GM19468 (cell line): ENCODE data around the gene EFCAB7.

Experiments
- ATAC-seq: cut with Tn5 transposase; IDR thresholded peaks from one replicate; pipeline ENCODE4 v1.9.1; 2021; ENCODE audit warnings: mild to moderate bottlenecking, moderate library complexity, moderate number of reproducible peaks; ENCODE audit not compliant: unreplicated experiment; ENCODE audit errors: extremely low read depth

Gene EFCAB7

GRCh38 chr1:63522891-63523728, at the start of gene EFCAB7, which contains the start of gene ITGB3BP:
Gene EFCAB7, plus strand, starts transcription at chr1:63523525. Its CDS starts 2,048 bp downstream, at chr1:63525573.
Gene ITGB3BP, minus strand, starts transcription at chr1:63523225. Its CDS starts 92 bp downstream, at chr1:63523133.
- peak; percentile 71 for ATAC-seq

- no peak for ATAC-seq
These were observed 47.6 kb upstream of the EFCAB7 start for GRCh38 chr1:63475761-63476160.

- no peak for ATAC-seq
These were observed 43.3 kb upstream of the EFCAB7 start for GRCh38 chr1:63480057-63480456.

GRCh38 chr1:63486629-63487028, 36.7 kb upstream of the EFCAB7 start:
- ATAC-seq: no peak

GRCh38 chr1:63487336-63488065, 35.8 kb upstream of the EFCAB7 start:
- ATAC-seq: no peak

GRCh38 chr1:63497577-63497976, 25.7 kb upstream of the EFCAB7 start:
- no peak for ATAC-seq

GRCh38 chr1:63498106-63498505, 25.2 kb upstream of the EFCAB7 start:
- no peak for ATAC-seq

DNA sequence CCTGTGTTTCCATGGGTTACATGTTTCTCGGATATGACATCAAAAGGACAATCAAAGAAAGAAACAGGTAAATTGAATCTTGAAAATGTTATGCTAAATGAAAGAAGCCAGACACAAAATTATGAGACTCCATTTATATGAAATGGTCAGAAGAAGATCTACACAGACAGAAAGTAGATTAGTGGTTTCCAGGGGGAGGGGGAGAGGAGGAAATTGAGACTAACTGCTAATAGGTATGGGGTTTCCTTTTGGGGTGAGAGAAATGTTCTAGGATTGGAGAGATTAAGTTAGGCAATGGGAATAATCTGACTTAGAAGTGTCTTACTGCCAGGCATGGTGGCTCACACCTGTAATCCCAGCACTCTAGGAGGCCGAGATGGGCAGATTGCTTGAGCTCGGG, 22.1 kb upstream of the EFCAB7 start:
- ATAC-seq: no peak

DNA sequence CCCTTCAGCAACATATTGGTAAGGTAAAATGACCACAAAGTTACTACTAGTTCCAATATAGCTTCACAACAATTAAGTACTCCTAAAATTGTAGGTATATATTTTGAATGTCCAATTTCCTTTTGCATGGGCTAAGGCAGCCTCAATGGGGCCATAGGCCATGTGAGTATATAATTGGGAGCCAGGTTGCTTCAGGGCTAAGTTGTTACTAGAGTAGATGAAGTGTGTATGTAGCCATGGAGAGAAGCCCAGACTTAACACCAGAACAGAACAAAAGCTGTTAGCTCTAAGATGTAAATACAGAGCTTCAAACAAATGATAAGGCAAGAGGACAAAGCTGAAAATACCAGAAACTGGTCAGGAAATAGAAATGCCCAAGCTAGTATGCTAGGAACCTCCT, 16.5 kb upstream of the EFCAB7 start:
- ATAC-seq: no peak

DNA sequence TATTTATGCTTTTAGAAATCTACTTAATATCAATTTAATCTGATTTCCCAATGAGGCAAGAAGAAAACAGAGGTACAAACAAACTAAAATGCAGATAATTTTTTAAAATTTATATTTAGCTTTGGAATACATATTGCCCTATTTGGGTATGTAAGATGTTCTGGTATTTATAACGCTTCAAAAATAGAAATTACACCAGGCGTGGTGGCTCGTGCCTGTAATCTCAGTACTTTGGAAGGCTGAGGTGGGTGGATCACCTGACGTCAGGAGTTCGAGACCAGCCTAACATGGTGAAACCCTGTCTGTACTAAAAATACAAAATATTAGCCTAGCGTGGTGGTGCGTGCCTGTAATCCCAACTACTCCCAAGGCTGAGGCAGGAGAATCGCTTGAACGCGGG, 13.6 kb upstream of the EFCAB7 start:
- no peak for ATAC-seq

GRCh38 chr1:63512584-63512983, 10.7 kb upstream of the EFCAB7 start:
- ATAC-seq: no peak

GRCh38 chr1:63516629-63517028, 6.7 kb upstream of the EFCAB7 start:
- ATAC-seq: no peak

DNA sequence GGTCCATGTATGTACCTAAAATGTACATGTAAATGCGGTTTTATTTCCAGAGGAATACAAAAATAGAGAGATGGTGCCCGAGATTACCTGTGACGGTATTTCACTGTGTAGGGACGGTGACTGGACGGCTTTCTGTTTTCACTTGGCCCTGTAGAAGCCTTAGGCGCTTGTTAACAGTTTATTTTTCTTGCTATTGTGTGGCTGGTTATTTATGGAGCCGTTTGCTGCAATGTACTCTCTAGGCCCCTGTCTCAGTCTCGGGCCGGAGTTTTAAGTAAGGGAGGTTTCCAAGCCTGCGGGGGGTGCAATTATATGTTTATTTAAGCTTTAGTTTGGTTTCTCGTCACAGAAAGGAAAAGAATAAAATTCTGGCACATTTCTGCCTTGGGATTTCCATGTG, 413 bp downstream of the EFCAB7 start:
- no peak for ATAC-seq

GRCh38 chr1:63524201-63524600, 876 bp downstream of the EFCAB7 start:
- ATAC-seq: no peak

- ATAC-seq: no peak
These were observed 9.4 kb downstream of the EFCAB7 start for GRCh38 chr1:63532727-63533126.

DNA sequence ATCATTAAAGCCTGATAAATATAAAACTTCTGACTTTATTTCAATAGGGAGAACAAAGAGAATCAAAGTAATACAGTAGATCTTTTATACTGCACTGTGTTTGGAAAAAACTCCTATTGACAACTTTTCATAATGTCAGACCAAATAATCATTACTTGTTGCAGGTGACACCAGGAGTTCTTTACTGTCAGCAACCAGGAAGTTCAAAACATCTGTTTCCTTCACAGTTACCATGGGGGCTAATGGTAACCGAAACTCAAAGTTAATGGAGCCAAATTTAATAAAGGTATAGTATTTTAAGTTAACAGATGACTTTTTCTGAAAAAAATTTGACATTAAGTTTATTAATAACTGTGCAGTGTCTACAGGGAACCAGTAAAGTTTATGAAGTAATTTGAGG, 10.6 kb downstream of the EFCAB7 start:
- no peak for ATAC-seq

DNA sequence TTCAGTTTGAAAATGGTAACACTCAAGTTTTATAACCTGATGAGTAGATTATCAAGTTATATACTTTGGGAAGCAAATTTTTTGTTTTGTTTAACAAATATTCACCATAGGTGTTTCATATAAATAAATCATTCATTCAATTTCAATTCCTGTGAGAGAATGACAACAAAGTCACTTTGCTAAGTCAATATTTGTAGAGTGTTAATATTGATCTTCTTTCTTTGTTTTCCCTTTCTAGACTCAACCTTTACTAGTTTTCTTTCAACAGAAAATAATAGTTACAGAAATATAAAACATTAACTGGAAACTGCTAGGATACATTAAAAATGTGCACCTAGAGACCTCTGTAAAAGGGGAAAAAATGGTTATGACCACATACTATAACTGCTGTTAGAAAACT, 11.1 kb downstream of the EFCAB7 start:
- ATAC-seq: no peak

- no peak for ATAC-seq
These were observed 13.7 kb downstream of the EFCAB7 start for GRCh38 chr1:63537006-63537405.

DNA sequence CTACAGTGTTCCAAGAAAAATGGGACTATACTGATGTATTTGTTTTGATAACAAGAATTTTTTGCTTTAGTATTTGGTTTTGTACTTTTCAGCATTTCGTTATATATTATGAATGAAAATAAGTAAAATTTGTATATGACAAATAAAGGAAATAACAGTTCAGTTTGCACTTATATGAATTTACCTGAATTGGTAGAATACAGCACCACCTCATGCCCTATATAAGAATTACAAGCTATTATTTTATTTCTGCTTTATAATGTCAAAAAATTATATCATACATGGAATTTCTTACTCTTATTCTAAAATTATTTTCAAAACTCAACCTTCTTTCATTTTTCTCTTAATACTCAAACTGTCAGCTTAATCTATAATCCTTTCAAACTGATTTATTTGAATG, 14.6 kb downstream of the EFCAB7 start:
- no peak for ATAC-seq

DNA sequence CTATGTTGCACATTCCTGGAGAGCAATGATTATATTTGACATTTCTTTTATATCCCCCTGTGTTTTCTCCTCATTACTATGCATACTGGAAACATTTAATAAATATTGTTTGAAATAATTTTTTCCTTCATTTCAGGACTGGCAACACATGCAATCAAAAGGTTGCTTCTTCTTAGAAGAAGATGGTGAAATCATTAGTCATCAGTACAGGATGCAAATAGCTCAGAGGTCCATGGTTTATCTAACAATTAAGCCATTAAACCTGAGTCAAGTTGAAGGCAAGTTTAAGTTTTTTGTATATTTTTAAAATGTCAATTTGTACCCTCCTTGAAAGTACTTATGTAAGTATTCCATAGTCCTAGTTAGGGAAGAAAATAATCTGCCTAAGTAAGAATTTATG, 22.5 kb downstream of the EFCAB7 start:
- no peak for ATAC-seq

GRCh38 chr1:63547621-63548294, 24.4 kb downstream of the EFCAB7 start:
- no peak for ATAC-seq
